Measurements from ENCODE around the gene DCT.

- TF ChIP-seq CTCF (conservative IDR thresholded peaks at IDR 0.05 in 1 of 2, IDR thresholded peaks at IDR 0.05 in 1 of 2; ENCODE audit: extremely low read depth in 1 of 2, insufficient read depth in 1 of 2, low read depth in 1 of 2, low read length in 2 of 2) (no peak), EZH2 (IDR thresholded peaks at IDR 0.05; ENCODE audit: borderline replicate concordance, low read length) (no peak)
These were observed 16.3 kb upstream of the DCT start for GRCh38 chr13:94495806-94496205.

All from mammary epithelial cell (primary cell).